CD4-positive, alpha-beta T cell (primary cell): ENCODE results near the gene CH25H. TPM values are rescaled to one million over a fixed set of nuclear protein-coding genes. Genes with fewer than 3 reads are reported as not detected.

Experiments used
- ATAC-seq: fragments of 200-7000 bp; cut with Tn5 transposase; one replicate; pipeline ENCODE4 v1.10.0; 2022; ENCODE audit warnings: mild to moderate bottlenecking; ENCODE audit not compliant: poor library complexity
- CTCF ChIA-PET: fragments of 350-600 bp; sonication (Branson Sonifier 250); formaldehyde crosslinking; loops from one replicate; lab custom pipeline; 2021; ENCODE audit warnings: antibody characterized with exemption, inconsistent platforms; lab: Charles Lee
- POLR2A ChIA-PET: fragments of 350-600 bp; sonication (Branson Sonifier 250); formaldehyde crosslinking; loops from one replicate; lab custom pipeline; 2021; ENCODE audit warnings: antibody characterized with exemption, inconsistent platforms; lab: Charles Lee
- DNase-seq, 14 experiments: peaks; one replicate each; pipeline ENCODE4 v3.0.0-alpha.2; 2013 to 2020; ENCODE audit warnings: mixed read lengths in 2 of 14
- H3K27ac ChIP-seq, 2 donors: one replicate each; pipeline versions ENCODE4 v1.5.1 to v1.7.0; 2013; ENCODE audit warnings: low read length in 2 of 2, low read depth in 1 of 2, mild to moderate bottlenecking in 1 of 2
- H3K27me3 ChIP-seq, 2 experiments: 1 replicate in 1 of 2; 2 replicates in 1 of 2; pipeline versions ENCODE4 v1.6.1 to v1.7.0; 2013; ENCODE audit warnings: low read length in 2 of 2, control low read depth in 1 of 2, mild to moderate bottlenecking in 1 of 2, moderate library complexity in 1 of 2; ENCODE audit not compliant: insufficient read depth in 2 of 2, control insufficient read depth in 1 of 2
- H3K36me3 ChIP-seq: one replicate; pipeline ENCODE4 v1.6.1; 2013; ENCODE audit warnings: low read length, control low read depth; ENCODE audit not compliant: insufficient read depth
- H3K4me1 ChIP-seq: one replicate; pipeline ENCODE4 v1.6.1; 2013; ENCODE audit warnings: low read length, control low read depth; ENCODE audit not compliant: insufficient read depth
- H3K4me3 ChIP-seq: one replicate; pipeline ENCODE4 v1.5.1; 2013; ENCODE audit warnings: mild to moderate bottlenecking, low read length, moderate library complexity
- H3K9me3 ChIP-seq, 2 experiments: 1 replicate in 1 of 2; 2 replicates in 1 of 2; pipeline versions ENCODE4 v1.6.1 to v1.7.0; 2013; ENCODE audit warnings: low read length in 2 of 2, mild to moderate bottlenecking in 2 of 2, control low read depth in 1 of 2, moderate library complexity in 1 of 2; ENCODE audit not compliant: control insufficient read depth in 1 of 2, insufficient read depth in 1 of 2
- H3K27ac Mint-ChIP-seq: one replicate; pipeline ENCODE4 v1.8.0; 2020; ENCODE audit warnings: mixed read lengths
- H3K27me3 Mint-ChIP-seq: one replicate; pipeline ENCODE4 v1.8.0; 2021; ENCODE audit warnings: mixed read lengths
- H3K36me3 Mint-ChIP-seq: one replicate; pipeline ENCODE4 v1.8.0; 2021; ENCODE audit warnings: low read depth, mixed read lengths
- H3K4me1 Mint-ChIP-seq: one replicate; pipeline ENCODE4 v1.8.0; 2021; ENCODE audit warnings: low read depth, mixed read lengths
- H3K4me3 Mint-ChIP-seq: one replicate; pipeline ENCODE4 v1.8.0; 2020; ENCODE audit warnings: mild to moderate bottlenecking, mixed read lengths
- H3K9me3 Mint-ChIP-seq: one replicate; pipeline ENCODE4 v1.8.0; 2020; ENCODE audit warnings: mixed read lengths
- intact Hi-C, 2 experiments: fragments of 100-400 bp; cut with DNase I in 1 of 2; cut with micrococcal nuclease in 1 of 2; formaldehyde crosslinking; loops; one replicate each; pipeline versions ENCODE4 v1.15.1 to v1.9.0; 2023 to 2025; cut with DNase I, micrococcal nuclease
- total RNA-seq, 174 experiments: library from RNA in 2 of 174; stranded (reverse) in 2 of 174; gene quantifications; one replicate each; pipeline ENCODE4 v1.2.3 and lab custom pipeline; 2021 to 2026
- TF ChIP-seq, protein P1 (sequence below): fragments of 200-600 bp; IDR thresholded peaks from one replicate; pipeline ENCODE4 v1.8.0; 2022; ENCODE audit warnings: antibody characterized with exemption, mild to moderate bottlenecking

The CH25H gene
- total RNA-seq, 2 experiments from 2014 or later: 0.49 to 0.50 TPM

DNA sequence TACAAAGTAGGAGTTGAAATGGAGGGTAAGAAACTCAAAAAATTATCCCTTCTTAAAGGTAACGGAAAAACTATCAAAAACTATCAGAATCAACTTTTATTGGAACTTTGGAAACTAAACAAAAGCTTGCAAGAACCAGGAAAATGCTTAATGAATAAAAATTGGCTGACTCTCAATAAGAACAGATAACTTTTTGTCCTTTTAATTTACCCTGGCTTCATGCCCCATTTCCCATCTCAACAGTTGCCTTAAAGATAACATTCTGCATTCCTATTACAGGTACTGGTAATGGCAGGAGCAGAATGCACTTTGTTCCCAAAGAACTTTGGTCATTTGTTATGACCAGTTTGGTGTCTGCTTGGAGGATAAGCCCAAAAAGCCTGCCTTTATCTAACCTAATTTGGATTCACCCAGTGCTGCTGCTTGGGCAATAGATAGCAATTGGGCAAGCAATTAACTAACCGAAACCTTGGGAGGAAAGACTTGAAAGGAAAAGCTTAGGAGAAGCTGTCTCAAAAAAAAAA, 17.8 kb downstream of the CH25H start:
- Histone ChIP-seq H3K4me1 (no peaks in the 10 kb centered on the region), H3K27ac (no peak overlapping the region), H3K9me3 (no peaks in the 10 kb centered on the region), H3K4me3 (no peak overlapping the region), H3K36me3 (no peaks in the 10 kb centered on the region), H3K27me3 (no peaks in the 10 kb centered on the region)
- Mint-ChIP-seq H3K9me3 (no peaks in the 10 kb centered on the region), H3K4me1 (no peaks in the 10 kb centered on the region), H3K27ac (no peak overlapping the region), H3K36me3 (no peaks in the 10 kb centered on the region), H3K4me3 (no peak overlapping the region), H3K27me3 (peaks cover 6% of the 10 kb centered on the region)
- ChIA-PET POLR2A (no interaction called here), CTCF (no interaction called here)
- TF ChIP-seq, protein P1, sequence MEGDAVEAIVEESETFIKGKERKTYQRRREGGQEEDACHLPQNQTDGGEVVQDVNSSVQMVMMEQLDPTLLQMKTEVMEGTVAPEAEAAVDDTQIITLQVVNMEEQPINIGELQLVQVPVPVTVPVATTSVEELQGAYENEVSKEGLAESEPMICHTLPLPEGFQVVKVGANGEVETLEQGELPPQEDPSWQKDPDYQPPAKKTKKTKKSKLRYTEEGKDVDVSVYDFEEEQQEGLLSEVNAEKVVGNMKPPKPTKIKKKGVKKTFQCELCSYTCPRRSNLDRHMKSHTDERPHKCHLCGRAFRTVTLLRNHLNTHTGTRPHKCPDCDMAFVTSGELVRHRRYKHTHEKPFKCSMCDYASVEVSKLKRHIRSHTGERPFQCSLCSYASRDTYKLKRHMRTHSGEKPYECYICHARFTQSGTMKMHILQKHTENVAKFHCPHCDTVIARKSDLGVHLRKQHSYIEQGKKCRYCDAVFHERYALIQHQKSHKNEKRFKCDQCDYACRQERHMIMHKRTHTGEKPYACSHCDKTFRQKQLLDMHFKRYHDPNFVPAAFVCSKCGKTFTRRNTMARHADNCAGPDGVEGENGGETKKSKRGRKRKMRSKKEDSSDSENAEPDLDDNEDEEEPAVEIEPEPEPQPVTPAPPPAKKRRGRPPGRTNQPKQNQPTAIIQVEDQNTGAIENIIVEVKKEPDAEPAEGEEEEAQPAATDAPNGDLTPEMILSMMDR: no peak
- intact Hi-C loops: no loop called here
- no peak for ATAC-seq
- DNase-seq: no peak

DNA sequence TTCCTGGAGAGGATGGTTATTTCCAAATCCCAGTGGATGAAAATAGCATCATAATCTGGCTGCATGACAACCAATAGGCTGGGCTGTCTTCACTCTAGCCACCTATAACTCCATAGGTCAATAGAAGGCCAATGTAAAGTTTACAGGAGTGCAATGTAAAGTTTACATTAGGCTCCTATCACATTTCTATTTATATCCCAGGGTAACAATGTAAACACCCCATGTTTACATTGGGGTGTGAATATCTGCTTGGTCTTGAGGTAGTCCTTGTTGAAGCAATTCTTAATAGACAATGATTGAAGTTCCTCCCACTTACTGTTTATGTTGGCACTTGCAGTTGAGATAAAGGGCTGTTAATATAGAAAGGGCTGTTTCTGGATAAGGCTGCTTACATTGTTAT, 21.5 kb downstream of the CH25H start:
- H3K9me3 ChIP-seq: no peaks in the 10 kb centered on the region
- no peak for DNase-seq
- CTCF ChIA-PET: no interaction called here
- Mint-ChIP-seq H3K27ac (no peak overlapping the region), H3K27me3 (peaks cover 5% of the 10 kb centered on the region), H3K4me1 (no peaks in the 10 kb centered on the region), H3K36me3 (no peaks in the 10 kb centered on the region), H3K9me3 (no peaks in the 10 kb centered on the region), H3K4me3 (no peak overlapping the region)
- TF ChIP-seq, protein P1: no peak
- H3K36me3 ChIP-seq: no peaks in the 10 kb centered on the region
- H3K27me3 ChIP-seq: no peaks in the 10 kb centered on the region
- ATAC-seq: no peak
- POLR2A ChIA-PET: no interaction called here
- intact Hi-C loops: no loop called here
- no peak overlapping the region for H3K27ac ChIP-seq
- H3K4me1 ChIP-seq: no peaks in the 10 kb centered on the region
- no peak overlapping the region for H3K4me3 ChIP-seq

DNA sequence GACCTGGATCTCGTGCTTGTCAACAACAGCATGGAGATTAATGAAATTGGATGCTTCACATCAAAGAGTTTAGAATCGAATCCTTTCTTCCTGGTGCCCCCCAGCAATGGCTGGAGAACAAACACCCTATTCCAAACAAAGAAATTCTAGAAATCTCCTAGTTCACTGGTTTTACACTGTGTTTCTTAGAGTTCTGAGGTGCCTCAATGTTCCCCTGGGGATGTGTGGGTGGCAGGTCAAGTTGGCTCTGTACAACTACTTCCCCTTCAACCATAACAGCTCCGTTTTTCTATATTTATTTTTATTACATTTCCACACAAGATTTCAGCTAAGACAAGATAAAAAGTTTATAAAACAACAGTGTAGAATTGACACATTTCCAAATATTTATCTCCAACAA, 22.5 kb downstream of the CH25H start:
- H3K4me3 ChIP-seq: no peak overlapping the region
- Mint-ChIP-seq H3K4me1 (no peaks in the 10 kb centered on the region), H3K4me3 (no peak overlapping the region), H3K9me3 (no peaks in the 10 kb centered on the region), H3K36me3 (no peaks in the 10 kb centered on the region), H3K27me3 (peaks cover 5% of the 10 kb centered on the region), H3K27ac (no peak overlapping the region)
- POLR2A ChIA-PET: no interaction called here
- H3K27ac ChIP-seq: no peak overlapping the region
- H3K27me3 ChIP-seq: no peaks in the 10 kb centered on the region
- DNase-seq (no peak), ATAC-seq (no peak)
- H3K9me3 ChIP-seq: peaks cover 0 to 3% of the 10 kb centered on the region in 2 experiments
- H3K4me1 ChIP-seq: no peaks in the 10 kb centered on the region
- H3K36me3 ChIP-seq: no peaks in the 10 kb centered on the region
- intact Hi-C loops: no loop called here
- TF ChIP-seq, protein P1: no peak
- CTCF ChIA-PET: no interaction called here
